Measurements from ENCODE around the gene GAL. TPM values are rescaled to one million over a fixed set of nuclear protein-coding genes. Genes with fewer than 3 reads are reported as not detected.

Gene GAL
- total RNA-seq, 1 donor from 2014 or later = 1.0 TPM

DNA sequence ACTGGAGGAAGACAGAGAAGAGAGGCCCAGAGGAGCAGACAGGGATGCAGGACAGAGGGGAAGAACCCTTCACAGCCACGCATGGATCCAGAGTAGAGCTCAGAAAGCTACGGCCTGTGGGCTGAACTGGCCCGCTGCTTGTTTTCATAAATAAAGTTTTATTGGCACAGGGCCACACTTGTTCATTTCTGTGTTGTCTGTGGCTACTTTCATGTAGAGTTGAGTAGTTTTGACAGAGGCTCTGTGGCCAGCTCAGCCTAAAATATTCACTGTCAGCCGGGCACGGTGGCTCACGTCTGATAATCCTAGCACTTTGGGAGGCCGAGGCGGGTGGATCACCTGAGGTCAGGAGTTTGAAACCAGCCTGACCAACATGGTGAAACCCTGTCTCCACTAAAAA lies 26.2 kb upstream of the GAL start:
- Histone ChIP-seq H3K9me3 (ENCODE audit: control insufficient read depth in 3 of 3, low read length in 3 of 3) (no peaks in the 10 kb centered on the region), H3K27ac (ENCODE audit: low read depth, low read length) (peak overlapping the region; percentile 60), H3K9ac (ENCODE audit: low read depth in 1 of 3, low read length in 3 of 3) (no peak overlapping the region), H3K36me3 (ENCODE audit: control insufficient read depth in 3 of 3, insufficient read depth in 3 of 3, low read length in 3 of 3) (no peaks in the 10 kb centered on the region), H3K27me3 (ENCODE audit: control insufficient read depth in 3 of 3, insufficient read depth in 3 of 3, low read length in 3 of 3) (peaks cover 6 to 30% (median 21%) of the 10 kb centered on the region in 3 donors), H3K4me1 (ENCODE audit: control insufficient read depth in 3 of 3, insufficient read depth in 3 of 3, low read length in 3 of 3) (peaks cover 3 to 6% (median 5%) of the 10 kb centered on the region in 3 donors), H3K4me3 (ENCODE audit: low read length in 3 of 3) (no peak overlapping the region)

DNA sequence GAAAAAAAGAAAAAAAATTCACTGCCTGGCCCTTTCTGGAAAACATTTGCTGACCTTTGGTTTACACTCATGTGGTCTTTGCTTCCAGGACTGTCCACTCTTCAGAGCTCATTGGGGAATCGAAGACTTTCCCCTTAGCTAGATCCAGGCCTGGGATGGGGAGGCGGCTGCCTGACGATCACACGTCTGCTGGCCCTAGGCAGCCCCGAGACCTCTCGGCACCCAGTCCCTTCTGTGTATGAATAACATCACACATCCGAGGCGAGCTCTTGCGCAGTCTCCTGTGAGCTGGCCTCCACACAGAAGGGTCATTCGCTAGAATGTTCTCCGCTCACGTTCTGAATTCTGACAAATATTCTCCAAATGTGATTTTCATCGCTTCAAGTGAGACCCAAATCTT lies 25.7 kb upstream of the GAL start:
- H3K4me3 ChIP-seq (ENCODE audit: low read length in 3 of 3) = no peak overlapping the region
- H3K27me3 ChIP-seq (ENCODE audit: control insufficient read depth in 3 of 3, insufficient read depth in 3 of 3, low read length in 3 of 3) = peaks cover 5 to 29% (median 21%) of the 10 kb centered on the region in 3 donors
- no peaks in the 10 kb centered on the region for H3K9me3 ChIP-seq (ENCODE audit: control insufficient read depth in 3 of 3, low read length in 3 of 3)
- H3K4me1 ChIP-seq (ENCODE audit: control insufficient read depth in 3 of 3, insufficient read depth in 3 of 3, low read length in 3 of 3) = peaks cover 3 to 6% (median 5%) of the 10 kb centered on the region in 3 donors
- peak overlapping the region; percentile 28 for H3K27ac ChIP-seq (ENCODE audit: low read depth, low read length)
- no peak overlapping the region for H3K9ac ChIP-seq (ENCODE audit: low read depth in 1 of 3, low read length in 3 of 3)
- no peaks in the 10 kb centered on the region for H3K36me3 ChIP-seq (ENCODE audit: control insufficient read depth in 3 of 3, insufficient read depth in 3 of 3, low read length in 3 of 3)

DNA sequence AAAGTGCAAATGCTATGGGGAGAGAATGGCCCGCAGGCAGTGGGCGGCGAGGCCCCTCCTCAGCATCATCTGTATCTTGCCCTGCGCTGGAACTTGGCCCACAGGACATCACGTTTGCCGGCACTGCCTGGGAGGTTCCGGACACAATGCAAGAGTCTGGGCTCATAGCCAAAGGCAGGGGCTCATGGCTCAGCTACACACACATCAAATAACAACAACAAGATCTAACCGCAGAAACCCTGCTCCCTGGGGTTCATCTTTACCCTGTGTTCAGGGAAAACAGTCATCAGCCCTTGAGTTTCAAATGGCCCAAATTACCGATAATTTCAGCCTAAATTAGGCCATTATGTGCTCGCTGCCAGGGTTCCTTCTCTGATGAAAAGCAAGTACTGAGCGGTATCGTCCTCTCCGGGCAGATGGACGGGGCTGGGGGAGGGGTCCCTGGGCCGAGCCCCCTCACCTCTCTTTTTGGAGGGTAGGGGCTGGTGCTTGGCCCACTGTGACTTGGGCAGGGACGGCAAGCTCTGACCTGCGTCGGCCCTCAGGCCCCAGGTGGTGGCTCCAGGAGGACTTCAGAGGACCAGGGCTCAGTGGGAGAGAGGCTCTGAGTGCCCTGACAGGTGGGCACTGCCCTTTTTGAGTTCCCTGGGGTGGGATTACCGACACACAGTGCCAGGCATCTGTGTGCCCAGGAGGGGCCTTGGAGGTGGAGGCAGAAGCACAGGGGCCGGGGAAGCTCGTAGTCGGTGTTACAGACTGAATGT lies 25.0 kb upstream of the GAL start:
- Histone ChIP-seq H3K36me3 (ENCODE audit: control insufficient read depth in 3 of 3, insufficient read depth in 3 of 3, low read length in 3 of 3) (no peaks in the 10 kb centered on the region), H3K4me3 (ENCODE audit: low read length in 3 of 3) (no peak overlapping the region), H3K27me3 (ENCODE audit: control insufficient read depth in 3 of 3, insufficient read depth in 3 of 3, low read length in 3 of 3) (peaks cover 5 to 32% (median 21%) of the 10 kb centered on the region in 3 donors), H3K9ac (ENCODE audit: low read depth in 1 of 3, low read length in 3 of 3) (no peak overlapping the region), H3K27ac (ENCODE audit: low read depth, low read length) (peak overlapping the region; percentile 56), H3K9me3 (ENCODE audit: control insufficient read depth in 3 of 3, low read length in 3 of 3) (no peaks in the 10 kb centered on the region), H3K4me1 (ENCODE audit: control insufficient read depth in 3 of 3, insufficient read depth in 3 of 3, low read length in 3 of 3) (peaks cover 3 to 6% (median 5%) of the 10 kb centered on the region in 3 donors)

DNA sequence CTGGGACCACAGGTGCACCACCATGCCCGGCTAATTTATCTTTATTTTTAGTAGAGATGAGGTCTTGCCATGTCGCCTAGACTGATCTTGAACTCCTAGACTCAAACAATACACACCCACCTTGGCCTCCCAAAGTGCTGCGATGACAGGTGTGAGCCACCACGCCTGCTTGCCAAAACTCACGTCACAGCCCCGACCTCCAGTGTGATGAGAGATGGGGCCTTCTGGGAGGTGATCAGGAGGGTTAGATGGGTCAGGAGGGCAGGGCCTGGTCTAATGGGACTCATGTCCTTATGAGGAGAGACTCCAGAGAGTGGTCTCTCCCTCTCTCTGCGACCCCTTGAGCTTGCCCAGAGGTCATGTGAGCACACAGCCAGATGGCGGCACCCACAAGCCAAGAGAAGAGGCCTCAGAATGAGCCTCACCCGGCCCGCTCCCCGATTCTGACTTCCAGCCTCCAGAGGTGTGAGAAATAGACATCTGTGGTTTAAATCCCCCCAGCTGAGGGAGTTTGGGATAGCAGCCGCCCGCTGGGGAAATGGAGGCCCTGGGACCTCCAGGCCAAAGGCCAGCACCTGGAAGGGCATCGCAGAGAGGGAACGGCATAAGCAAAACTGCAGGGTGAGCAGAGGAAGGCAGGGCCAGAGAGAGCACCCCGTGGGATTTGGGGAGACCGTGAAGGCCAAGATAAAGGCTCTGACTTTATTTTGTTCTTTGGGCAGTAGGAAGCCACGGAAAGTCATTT lies 24.1 kb upstream of the GAL start:
- Histone ChIP-seq H3K27me3 (ENCODE audit: control insufficient read depth in 3 of 3, insufficient read depth in 3 of 3, low read length in 3 of 3) (peaks cover 14 to 40% (median 29%) of the 10 kb centered on the region in 3 donors), H3K9me3 (ENCODE audit: control insufficient read depth in 3 of 3, low read length in 3 of 3) (no peaks in the 10 kb centered on the region), H3K27ac (ENCODE audit: low read depth, low read length) (no peak overlapping the region), H3K4me1 (ENCODE audit: control insufficient read depth in 3 of 3, insufficient read depth in 3 of 3, low read length in 3 of 3) (peaks cover 3 to 6% (median 5%) of the 10 kb centered on the region in 3 donors), H3K4me3 (ENCODE audit: low read length in 3 of 3) (no peak overlapping the region), H3K36me3 (ENCODE audit: control insufficient read depth in 3 of 3, insufficient read depth in 3 of 3, low read length in 3 of 3) (no peaks in the 10 kb centered on the region), H3K9ac (ENCODE audit: low read depth in 1 of 3, low read length in 3 of 3) (no peak overlapping the region)

- Histone ChIP-seq H3K4me1 (ENCODE audit: control insufficient read depth in 3 of 3, insufficient read depth in 3 of 3, low read length in 3 of 3) (peaks cover 3 to 6% (median 5%) of the 10 kb centered on the region in 3 donors), H3K27ac (ENCODE audit: low read depth, low read length) (no peak overlapping the region), H3K36me3 (ENCODE audit: control insufficient read depth in 3 of 3, insufficient read depth in 3 of 3, low read length in 3 of 3) (no peaks in the 10 kb centered on the region), H3K9ac (ENCODE audit: low read depth in 1 of 3, low read length in 3 of 3) (no peak overlapping the region), H3K9me3 (ENCODE audit: control insufficient read depth in 3 of 3, low read length in 3 of 3) (no peaks in the 10 kb centered on the region), H3K4me3 (ENCODE audit: low read length in 3 of 3) (no peak overlapping the region), H3K27me3 (ENCODE audit: control insufficient read depth in 3 of 3, insufficient read depth in 3 of 3, low read length in 3 of 3) (peaks cover 17 to 40% (median 31%) of the 10 kb centered on the region in 3 donors)
These were observed 23.3 kb upstream of the GAL start for GRCh38 chr11:68661014-68661413.

DNA sequence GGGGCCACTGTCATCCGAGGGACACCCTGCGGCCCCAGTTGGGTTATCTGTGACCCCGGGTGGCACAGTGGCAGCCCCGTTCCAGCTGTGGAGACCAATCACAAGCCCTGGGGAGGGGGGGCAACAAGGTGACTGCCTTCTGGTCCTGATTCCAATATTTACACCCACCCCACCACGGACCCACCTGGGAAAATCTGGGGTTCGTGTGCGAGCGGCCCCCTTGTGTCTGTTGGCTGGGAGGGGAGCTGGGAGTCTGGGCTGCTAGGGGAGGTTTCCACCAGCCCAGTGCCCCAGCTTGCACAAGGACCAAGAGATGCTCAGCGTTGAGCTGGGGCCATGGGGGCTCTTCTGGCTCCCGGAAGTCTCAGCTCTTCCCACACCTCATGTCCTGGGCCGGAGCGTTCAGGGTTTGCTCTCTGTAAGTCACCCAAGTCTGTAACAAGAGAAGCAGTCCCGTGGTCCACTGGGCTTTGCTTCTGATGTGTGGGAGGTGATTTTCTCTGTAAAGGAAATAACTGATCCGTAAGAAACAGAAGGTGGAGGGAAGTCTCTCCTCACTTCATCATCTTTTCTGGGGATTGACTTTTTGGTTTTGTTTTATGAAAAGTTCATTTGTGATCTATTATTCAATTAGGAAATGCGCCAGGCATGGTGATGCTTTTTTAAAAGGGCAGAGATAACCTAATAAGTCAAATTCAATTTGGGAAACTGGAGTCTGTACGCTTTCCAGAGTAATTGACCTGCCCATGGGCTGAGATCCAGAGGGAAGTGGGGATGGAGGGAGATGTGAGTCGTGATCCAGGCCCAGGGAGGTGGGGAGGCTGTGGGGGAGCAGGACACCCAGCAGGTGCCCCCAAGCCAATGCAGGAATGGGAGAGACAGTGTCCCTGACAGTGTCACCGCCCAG lies 22.4 kb upstream of the GAL start:
- no peaks in the 10 kb centered on the region for H3K9me3 ChIP-seq (ENCODE audit: control insufficient read depth in 3 of 3, low read length in 3 of 3)
- no peak overlapping the region for H3K4me3 ChIP-seq (ENCODE audit: low read length in 3 of 3)
- no peak overlapping the region for H3K9ac ChIP-seq (ENCODE audit: low read depth in 1 of 3, low read length in 3 of 3)
- peaks cover 25 to 48% (median 35%) of the 10 kb centered on the region in 3 donors for H3K27me3 ChIP-seq (ENCODE audit: control insufficient read depth in 3 of 3, insufficient read depth in 3 of 3, low read length in 3 of 3)
- H3K27ac ChIP-seq (ENCODE audit: low read depth, low read length) = no peak overlapping the region
- H3K36me3 ChIP-seq (ENCODE audit: control insufficient read depth in 3 of 3, insufficient read depth in 3 of 3, low read length in 3 of 3) = no peaks in the 10 kb centered on the region
- H3K4me1 ChIP-seq (ENCODE audit: control insufficient read depth in 3 of 3, insufficient read depth in 3 of 3, low read length in 3 of 3) = peaks cover 3 to 6% (median 5%) of the 10 kb centered on the region in 3 donors

GRCh38 chr11:68663482-68664010 lies 20.8 kb upstream of the GAL start:
- no peak overlapping the region for H3K27ac ChIP-seq (ENCODE audit: low read depth, low read length)
- H3K27me3 ChIP-seq (ENCODE audit: control insufficient read depth in 3 of 3, insufficient read depth in 3 of 3, low read length in 3 of 3) = peaks cover 25 to 39% (median 35%) of the 10 kb centered on the region in 3 donors
- no peaks in the 10 kb centered on the region for H3K9me3 ChIP-seq (ENCODE audit: control insufficient read depth in 3 of 3, low read length in 3 of 3)
- H3K4me1 ChIP-seq (ENCODE audit: control insufficient read depth in 3 of 3, insufficient read depth in 3 of 3, low read length in 3 of 3) = peaks cover 3 to 6% (median 5%) of the 10 kb centered on the region in 3 donors
- H3K4me3 ChIP-seq (ENCODE audit: low read length in 3 of 3) = no peak overlapping the region
- H3K36me3 ChIP-seq (ENCODE audit: control insufficient read depth in 3 of 3, insufficient read depth in 3 of 3, low read length in 3 of 3) = no peaks in the 10 kb centered on the region
- H3K9ac ChIP-seq (ENCODE audit: low read depth in 1 of 3, low read length in 3 of 3) = no peak overlapping the region

DNA sequence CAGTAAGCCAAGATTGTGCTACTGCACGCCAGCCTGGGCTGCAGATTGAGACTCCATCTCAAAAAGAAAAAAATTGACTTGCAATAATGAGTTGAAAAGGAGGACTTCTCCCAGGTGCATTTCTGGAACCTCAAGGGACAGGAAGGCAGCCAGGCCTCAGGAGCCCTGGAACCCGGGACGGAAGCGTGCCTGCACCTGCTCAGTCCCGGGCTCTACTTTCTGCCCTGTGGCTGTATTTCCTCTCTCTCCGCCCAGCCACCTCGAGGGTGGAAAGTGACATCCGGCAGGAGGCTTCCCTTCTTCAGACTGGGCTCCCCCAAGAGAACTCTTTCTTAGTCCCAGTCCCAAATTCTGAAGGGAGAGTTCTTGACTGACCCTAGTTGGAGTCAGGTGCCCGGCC lies 20.2 kb upstream of the GAL start:
- no peak overlapping the region for H3K9ac ChIP-seq (ENCODE audit: low read depth in 1 of 3, low read length in 3 of 3)
- H3K9me3 ChIP-seq (ENCODE audit: control insufficient read depth in 3 of 3, low read length in 3 of 3) = no peaks in the 10 kb centered on the region
- no peak overlapping the region for H3K27ac ChIP-seq (ENCODE audit: low read depth, low read length)
- H3K36me3 ChIP-seq (ENCODE audit: control insufficient read depth in 3 of 3, insufficient read depth in 3 of 3, low read length in 3 of 3) = no peaks in the 10 kb centered on the region
- peaks cover 3 to 5% (median 4%) of the 10 kb centered on the region in 3 donors for H3K4me1 ChIP-seq (ENCODE audit: control insufficient read depth in 3 of 3, insufficient read depth in 3 of 3, low read length in 3 of 3)
- peaks cover 25 to 40% (median 35%) of the 10 kb centered on the region in 3 donors for H3K27me3 ChIP-seq (ENCODE audit: control insufficient read depth in 3 of 3, insufficient read depth in 3 of 3, low read length in 3 of 3)
- no peak overlapping the region for H3K4me3 ChIP-seq (ENCODE audit: low read length in 3 of 3)

DNA sequence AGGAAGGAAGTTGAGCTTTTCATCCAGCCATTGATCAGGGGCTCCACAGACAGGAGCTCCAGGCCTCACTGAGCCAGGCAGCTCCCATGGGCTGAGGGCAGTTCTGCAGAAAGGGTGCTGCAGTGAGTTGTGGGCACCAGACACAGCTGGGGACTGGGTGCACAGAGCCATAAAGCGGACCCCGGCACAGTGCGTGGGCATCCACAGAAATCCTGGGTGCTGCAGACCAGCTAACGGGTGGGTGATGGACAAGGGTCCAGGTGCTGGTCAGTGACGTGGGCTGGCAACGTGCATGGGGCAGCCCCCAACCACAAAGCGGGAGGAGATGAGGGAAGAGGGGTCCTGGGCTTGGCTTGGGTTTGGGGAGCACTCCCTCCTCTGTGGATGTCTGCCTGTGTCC lies 19.4 kb upstream of the GAL start:
- no peak overlapping the region for H3K9ac ChIP-seq (ENCODE audit: low read depth in 1 of 3, low read length in 3 of 3)
- no peak overlapping the region for H3K4me3 ChIP-seq (ENCODE audit: low read length in 3 of 3)
- no peaks in the 10 kb centered on the region for H3K4me1 ChIP-seq (ENCODE audit: control insufficient read depth in 3 of 3, insufficient read depth in 3 of 3, low read length in 3 of 3)
- no peaks in the 10 kb centered on the region for H3K9me3 ChIP-seq (ENCODE audit: control insufficient read depth in 3 of 3, low read length in 3 of 3)
- H3K27ac ChIP-seq (ENCODE audit: low read depth, low read length) = no peak overlapping the region
- no peaks in the 10 kb centered on the region for H3K36me3 ChIP-seq (ENCODE audit: control insufficient read depth in 3 of 3, insufficient read depth in 3 of 3, low read length in 3 of 3)
- peaks cover 28 to 46% (median 35%) of the 10 kb centered on the region in 3 donors for H3K27me3 ChIP-seq (ENCODE audit: control insufficient read depth in 3 of 3, insufficient read depth in 3 of 3, low read length in 3 of 3)
